Measurements from ENCODE around the gene PDCL2. TPM values are rescaled to one million over a fixed set of nuclear protein-coding genes. Genes with fewer than 3 reads are reported as not detected.

PDCL2 gene
- polyA plus RNA-seq, 1 donor from 2014 or later = not detected

DNA sequence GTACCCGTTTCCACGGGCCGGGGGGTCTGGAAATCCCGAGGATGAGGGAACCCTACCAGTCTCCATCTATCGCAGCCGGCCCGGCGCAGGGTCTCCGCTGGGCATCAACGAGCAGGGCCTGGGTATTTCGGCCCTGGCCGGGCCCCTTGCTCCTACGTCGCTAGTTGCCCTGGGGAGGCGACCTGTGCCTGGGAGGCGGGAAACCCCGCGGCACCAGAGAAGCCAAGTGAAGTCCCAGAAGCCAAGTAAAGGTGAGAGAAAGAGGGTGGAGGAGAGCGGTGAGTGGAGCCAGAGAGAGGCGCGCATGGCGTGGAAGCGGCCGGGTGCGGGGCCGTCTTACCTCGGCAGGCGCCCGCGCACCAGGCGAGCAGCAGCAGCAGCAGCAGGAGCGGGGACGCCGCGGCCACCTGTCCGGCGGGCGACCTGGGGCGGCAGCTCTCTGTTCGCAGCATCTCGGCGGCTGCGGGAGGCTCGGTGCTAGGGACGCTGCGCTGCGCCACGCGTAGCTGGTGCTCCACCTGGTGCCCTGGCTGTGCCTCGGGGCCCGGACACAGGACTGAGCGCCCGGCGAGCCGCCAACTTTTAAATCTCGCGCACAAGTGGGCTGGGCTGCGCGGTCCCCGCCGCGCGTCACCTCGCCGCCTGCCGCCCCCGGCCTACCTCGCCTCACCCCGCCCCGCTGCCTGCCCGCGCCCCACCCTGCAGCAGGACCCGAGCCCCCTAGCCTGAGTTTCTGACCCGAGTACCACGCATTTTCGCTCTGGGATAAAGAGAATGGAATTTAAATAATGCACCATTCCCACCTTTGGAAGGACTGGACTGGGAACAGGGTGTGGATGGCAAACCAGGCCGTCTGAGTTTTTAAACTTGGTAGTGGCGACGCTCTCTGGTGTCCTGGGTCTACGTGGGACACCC is 44.0 kb upstream of the PDCL2 start, which contains the start of gene NMU:
Gene NMU (minus strand): TSS at position 558 of the 915 bp plus-strand sequence. CDS start 106 bp downstream, at position 452.
- no peak for TF ChIP-seq EZH2 (IDR thresholded peaks at IDR 0.05; ENCODE audit: borderline replicate concordance, insufficient read depth, low read length, poor library complexity, severe bottlenecking)
- TF ChIP-seq MXI1 (conservative IDR thresholded peaks at IDR 0.05; ENCODE audit: poor library complexity, severe bottlenecking) = peak; percentile 82
- TF ChIP-seq POLR2AphosphoS5 (IDR thresholded peaks at IDR 0.05) = peak; percentile 17
- TF ChIP-seq RAD21 (conservative IDR thresholded peaks at IDR 0.05) = peak; percentile 22
- TF ChIP-seq CTCF (IDR thresholded peaks at IDR 0.05; ENCODE audit: poor library complexity, severe bottlenecking) = no peak
- TF ChIP-seq, protein P1, sequence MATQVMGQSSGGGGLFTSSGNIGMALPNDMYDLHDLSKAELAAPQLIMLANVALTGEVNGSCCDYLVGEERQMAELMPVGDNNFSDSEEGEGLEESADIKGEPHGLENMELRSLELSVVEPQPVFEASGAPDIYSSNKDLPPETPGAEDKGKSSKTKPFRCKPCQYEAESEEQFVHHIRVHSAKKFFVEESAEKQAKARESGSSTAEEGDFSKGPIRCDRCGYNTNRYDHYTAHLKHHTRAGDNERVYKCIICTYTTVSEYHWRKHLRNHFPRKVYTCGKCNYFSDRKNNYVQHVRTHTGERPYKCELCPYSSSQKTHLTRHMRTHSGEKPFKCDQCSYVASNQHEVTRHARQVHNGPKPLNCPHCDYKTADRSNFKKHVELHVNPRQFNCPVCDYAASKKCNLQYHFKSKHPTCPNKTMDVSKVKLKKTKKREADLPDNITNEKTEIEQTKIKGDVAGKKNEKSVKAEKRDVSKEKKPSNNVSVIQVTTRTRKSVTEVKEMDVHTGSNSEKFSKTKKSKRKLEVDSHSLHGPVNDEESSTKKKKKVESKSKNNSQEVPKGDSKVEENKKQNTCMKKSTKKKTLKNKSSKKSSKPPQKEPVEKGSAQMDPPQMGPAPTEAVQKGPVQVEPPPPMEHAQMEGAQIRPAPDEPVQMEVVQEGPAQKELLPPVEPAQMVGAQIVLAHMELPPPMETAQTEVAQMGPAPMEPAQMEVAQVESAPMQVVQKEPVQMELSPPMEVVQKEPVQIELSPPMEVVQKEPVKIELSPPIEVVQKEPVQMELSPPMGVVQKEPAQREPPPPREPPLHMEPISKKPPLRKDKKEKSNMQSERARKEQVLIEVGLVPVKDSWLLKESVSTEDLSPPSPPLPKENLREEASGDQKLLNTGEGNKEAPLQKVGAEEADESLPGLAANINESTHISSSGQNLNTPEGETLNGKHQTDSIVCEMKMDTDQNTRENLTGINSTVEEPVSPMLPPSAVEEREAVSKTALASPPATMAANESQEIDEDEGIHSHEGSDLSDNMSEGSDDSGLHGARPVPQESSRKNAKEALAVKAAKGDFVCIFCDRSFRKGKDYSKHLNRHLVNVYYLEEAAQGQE (IDR thresholded peaks at IDR 0.05; ENCODE audit: borderline replicate concordance) = peak; percentile 13
- TF ChIP-seq TAF1 (IDR thresholded peaks at IDR 0.05; ENCODE audit: low read depth) = no peak
- TF ChIP-seq SMC3 (conservative IDR thresholded peaks at IDR 0.05; ENCODE audit: poor library complexity) = peak; percentile 23
- no peaks in the 10 kb centered on the region for H4K20me1 ChIP-seq (ENCODE audit: insufficient read depth)
- no peaks in the 10 kb centered on the region for H3K9me2 ChIP-seq (ENCODE audit: insufficient read depth, low read length)
- H3K9ac ChIP-seq (ENCODE audit: low read length) = peak within 1 kb of the TSS; percentile 46
- H3K79me2 ChIP-seq (replicated peaks; ENCODE audit: insufficient read depth, low read length) = no peaks in the 10 kb centered on the region
- H3K27me3 ChIP-seq (ENCODE audit: insufficient read depth, low read depth, low read length) = no peaks in the 10 kb centered on the region
- H3F3A ChIP-seq (ENCODE audit: insufficient read depth, low read length, poor library complexity, severe bottlenecking) = peaks cover 8% of the 10 kb centered on the region
- H3K36me3 ChIP-seq (ENCODE audit: insufficient read depth, low read length) = no peaks in the 10 kb centered on the region
- H3K4me3 ChIP-seq (ENCODE audit: low read length) = peak within 1 kb of the TSS; percentile 82
- no peaks in the 10 kb centered on the region for H3K9me3 ChIP-seq (ENCODE audit: low read length)
- peak within 1 kb of the TSS; percentile 85 for H3K4me2 ChIP-seq (ENCODE audit: low read length)
- H3K27ac ChIP-seq (ENCODE audit: low read length) = peak within 1 kb of the TSS; percentile 72
- peak within 1 kb of the TSS; percentile 57 for H2AFZ ChIP-seq (ENCODE audit: low read depth, low read length)

DNA sequence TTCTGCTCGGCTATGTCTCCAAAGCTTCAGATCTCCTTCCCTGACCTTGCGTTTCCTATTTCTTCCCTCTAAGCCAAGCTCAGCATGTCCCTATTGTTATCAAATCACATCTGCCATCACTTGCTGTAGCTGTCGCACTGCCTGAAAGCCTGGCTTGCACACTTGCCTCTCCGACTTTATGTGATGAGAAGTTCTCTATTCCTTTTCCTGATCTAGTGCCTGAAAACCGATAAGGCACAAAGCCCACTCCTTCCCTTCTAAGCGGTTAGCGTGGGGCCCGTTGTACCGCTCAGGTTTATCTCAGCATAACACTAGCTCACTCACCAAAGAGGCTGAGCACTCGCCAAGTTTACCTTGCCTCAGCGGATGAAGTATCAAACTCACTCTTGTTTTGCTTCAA is 43.2 kb upstream of the PDCL2 start:
- H3K9ac ChIP-seq (ENCODE audit: low read length) = peak overlapping the region; percentile 46
- peaks cover 8% of the 10 kb centered on the region for H3F3A ChIP-seq (ENCODE audit: insufficient read depth, low read length, poor library complexity, severe bottlenecking)
- TF ChIP-seq SMC3 (conservative IDR thresholded peaks at IDR 0.05; ENCODE audit: poor library complexity) (no peak), RAD21 (conservative IDR thresholded peaks at IDR 0.05) (peak; percentile 16), TAF1 (IDR thresholded peaks at IDR 0.05; ENCODE audit: low read depth) (peak; percentile 45), EZH2 (IDR thresholded peaks at IDR 0.05; ENCODE audit: borderline replicate concordance, insufficient read depth, low read length, poor library complexity, severe bottlenecking) (no peak)
- TF ChIP-seq, protein P1 (IDR thresholded peaks at IDR 0.05; ENCODE audit: borderline replicate concordance) = peak; percentile 22
- H3K9me2 ChIP-seq (ENCODE audit: insufficient read depth, low read length) = no peaks in the 10 kb centered on the region
- no peaks in the 10 kb centered on the region for H3K9me3 ChIP-seq (ENCODE audit: low read length)
- no peaks in the 10 kb centered on the region for H3K36me3 ChIP-seq (ENCODE audit: insufficient read depth, low read length)
- H3K79me2 ChIP-seq (replicated peaks; ENCODE audit: insufficient read depth, low read length) = no peaks in the 10 kb centered on the region
- H2AFZ ChIP-seq (ENCODE audit: low read depth, low read length) = peak overlapping the region; percentile 37
- H3K4me3 ChIP-seq (ENCODE audit: low read length) = peak overlapping the region; percentile 82
- H3K4me2 ChIP-seq (ENCODE audit: low read length) = peak overlapping the region; percentile 85
- H4K20me1 ChIP-seq (ENCODE audit: insufficient read depth) = no peaks in the 10 kb centered on the region
- H3K27ac ChIP-seq (ENCODE audit: low read length) = peak overlapping the region; percentile 47
- H3K27me3 ChIP-seq (ENCODE audit: insufficient read depth, low read depth, low read length) = no peaks in the 10 kb centered on the region

Measured in neural cell (in vitro differentiated cells).